Smooth muscle cell (in vitro differentiated cells): Measurements from ENCODE around the gene DOHH. TPM values are rescaled to one million over a fixed set of nuclear protein-coding genes. Genes with fewer than 3 reads are reported as not detected.

Experiments
- DNase-seq: peaks from one replicate; lab custom pipeline; 2025; ENCODE audit not compliant: unreplicated experiment; lab: John Stamatoyannopoulos, UW
- H2AFZ ChIP-seq: fragments of 200-600 bp; sonication (generic); 2 replicates; pipeline ENCODE4 v1.6.0; 2016; ENCODE audit warnings: antibody characterized with exemption, low read depth, mild to moderate bottlenecking
- H3F3A ChIP-seq: fragments of 200-600 bp; sonication (generic); 2 replicates; pipeline ENCODE4 v1.6.0; 2017; ENCODE audit warnings: antibody characterized with exemption, low read depth
- H3K27ac ChIP-seq: fragments of 200-600 bp; sonication (generic); 2 replicates; pipeline ENCODE4 v1.5.1; 2016; ENCODE audit warnings: low read depth, mild to moderate bottlenecking
- H3K27me3 ChIP-seq: fragments of 200-600 bp; sonication (generic); 2 replicates; pipeline ENCODE4 v1.6.1; 2016; ENCODE audit warnings: low read depth, mild to moderate bottlenecking
- H3K36me3 ChIP-seq: fragments of 200-600 bp; sonication (generic); 2 replicates; pipeline ENCODE4 v1.5.1; 2016; ENCODE audit warnings: low read depth
- H3K4me1 ChIP-seq: fragments of 200-600 bp; sonication (generic); 2 replicates; pipeline ENCODE4 v1.5.1; 2016; ENCODE audit warnings: low read depth
- H3K4me2 ChIP-seq: fragments of 200-600 bp; sonication (generic); 2 replicates; pipeline ENCODE4 v1.6.0; 2016; ENCODE audit warnings: mild to moderate bottlenecking
- H3K4me3 ChIP-seq: fragments of 200-600 bp; sonication (generic); 2 replicates; pipeline ENCODE4 v1.5.1; 2016; ENCODE audit warnings: mild to moderate bottlenecking
- H3K79me2 ChIP-seq: fragments of 200-600 bp; sonication (generic); 2 replicates; pipeline ENCODE4 v1.6.0; 2016; ENCODE audit warnings: low read depth, mild to moderate bottlenecking
- H3K9ac ChIP-seq: fragments of 200-600 bp; sonication (generic); 2 replicates; pipeline ENCODE4 v1.6.0; 2016; ENCODE audit warnings: low read depth
- H3K9me3 ChIP-seq: fragments of 200-600 bp; sonication (generic); replicated peaks from 2 replicates; pipeline ENCODE4 v1.5.1; 2016; ENCODE audit warnings: low read depth
- H4K20me1 ChIP-seq: fragments of 200-600 bp; sonication (generic); 2 replicates; pipeline ENCODE4 v1.6.0; 2016; ENCODE audit warnings: low read depth
- WGBS: methylation state at CpG from one replicate; pipeline ENCODE4 v1.1.7; 2016; ENCODE audit warnings: low lambda C conversion rate; 5-methylcytosine and 5-hydroxymethylcytosine counted together
- polyA plus RNA-seq: library from polyadenylated mRNA; unstranded; fragments of >200 nt; fragmentation: Nextera tagmentation; extraction: Ambion mirVana; gene quantifications from 2 replicates; pipeline ENCODE4 v1.2.1, GENCODE V29; 2016
- total RNA-seq: library from RNA; depleted of rRNA; stranded (reverse); fragments of >200 nt; gene quantifications from 2 replicates; pipeline ENCODE4 v1.2.3, GENCODE V29; 2014
- TF ChIP-seq, protein P1 (sequence below): fragments of 200-600 bp; sonication (generic); IDR thresholded peaks from 2 replicates; pipeline ENCODE4 v1.5.1; 2017; ENCODE audit warnings: borderline replicate concordance, mild to moderate bottlenecking, antibody characterized with exemption; ENCODE audit not compliant: insufficient read depth, poor library complexity, severe bottlenecking

DOHH gene
- total and polyA plus RNA-seq, 2 experiments from 2014 or later: 8.7 to 27.2 TPM

DNA sequence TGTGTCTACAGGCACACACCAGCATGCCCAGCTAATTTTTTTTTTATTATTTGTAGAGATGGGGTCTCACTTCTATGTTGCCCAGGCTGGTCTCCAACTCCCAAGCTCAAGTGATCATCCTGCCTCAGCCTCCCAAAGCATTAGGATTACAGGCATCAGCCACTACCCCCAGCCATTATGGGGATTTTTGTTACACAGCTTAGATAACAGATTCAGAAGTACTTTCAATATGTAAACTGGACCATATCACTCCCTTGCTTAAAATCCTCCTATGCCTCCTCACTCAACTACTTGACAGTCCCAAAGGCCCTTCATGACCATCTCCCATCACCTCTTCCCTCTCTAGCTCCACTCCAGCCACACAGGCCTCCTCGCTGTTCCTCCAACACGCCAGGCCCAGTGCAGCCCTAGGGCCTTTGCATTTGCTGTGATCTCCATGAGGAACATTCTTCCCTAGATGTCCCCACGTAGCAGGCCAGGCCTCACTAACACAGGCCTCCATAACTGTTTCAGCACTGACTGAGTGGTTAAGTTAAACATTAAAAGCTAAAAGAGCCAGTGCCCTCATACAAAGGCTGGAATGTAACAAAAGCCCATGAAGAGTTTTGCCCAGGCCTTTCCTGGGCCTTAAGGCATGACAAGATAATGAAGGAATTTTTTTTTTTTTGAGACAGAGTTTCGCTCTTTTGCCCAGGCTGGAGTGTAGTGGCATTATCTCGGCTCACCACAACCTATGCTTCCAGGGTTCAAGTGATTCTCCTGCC is 2.5 kb downstream of the DOHH start:
- no peak overlapping the region for H3K9ac ChIP-seq
- H3K4me3 ChIP-seq: no peak overlapping the region
- TF ChIP-seq, protein P1, sequence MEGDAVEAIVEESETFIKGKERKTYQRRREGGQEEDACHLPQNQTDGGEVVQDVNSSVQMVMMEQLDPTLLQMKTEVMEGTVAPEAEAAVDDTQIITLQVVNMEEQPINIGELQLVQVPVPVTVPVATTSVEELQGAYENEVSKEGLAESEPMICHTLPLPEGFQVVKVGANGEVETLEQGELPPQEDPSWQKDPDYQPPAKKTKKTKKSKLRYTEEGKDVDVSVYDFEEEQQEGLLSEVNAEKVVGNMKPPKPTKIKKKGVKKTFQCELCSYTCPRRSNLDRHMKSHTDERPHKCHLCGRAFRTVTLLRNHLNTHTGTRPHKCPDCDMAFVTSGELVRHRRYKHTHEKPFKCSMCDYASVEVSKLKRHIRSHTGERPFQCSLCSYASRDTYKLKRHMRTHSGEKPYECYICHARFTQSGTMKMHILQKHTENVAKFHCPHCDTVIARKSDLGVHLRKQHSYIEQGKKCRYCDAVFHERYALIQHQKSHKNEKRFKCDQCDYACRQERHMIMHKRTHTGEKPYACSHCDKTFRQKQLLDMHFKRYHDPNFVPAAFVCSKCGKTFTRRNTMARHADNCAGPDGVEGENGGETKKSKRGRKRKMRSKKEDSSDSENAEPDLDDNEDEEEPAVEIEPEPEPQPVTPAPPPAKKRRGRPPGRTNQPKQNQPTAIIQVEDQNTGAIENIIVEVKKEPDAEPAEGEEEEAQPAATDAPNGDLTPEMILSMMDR: no peak
- no peaks in the 10 kb centered on the region for H3K27me3 ChIP-seq
- H3K4me1 ChIP-seq: peaks cover 9% of the 10 kb centered on the region
- no peak overlapping the region for H3K27ac ChIP-seq
- H3F3A ChIP-seq: no peaks in the 10 kb centered on the region
- peaks cover 30% of the 10 kb centered on the region for H3K79me2 ChIP-seq
- H2AFZ ChIP-seq: no peak overlapping the region
- H3K36me3 ChIP-seq: no peaks in the 10 kb centered on the region
- no peaks in the 10 kb centered on the region for H4K20me1 ChIP-seq
- WGBS: 95% methylated on average over 5 of the region's 5 CpGs
- no peak overlapping the region for H3K4me2 ChIP-seq
- no peak for DNase-seq
- no peaks in the 10 kb centered on the region for H3K9me3 ChIP-seq

- Histone ChIP-seq H3K9ac (no peak overlapping the region), H3K9me3 (no peaks in the 10 kb centered on the region), H3K27ac (no peak overlapping the region), H2AFZ (no peak overlapping the region), H4K20me1 (no peaks in the 10 kb centered on the region), H3K4me3 (no peak overlapping the region), H3K36me3 (no peaks in the 10 kb centered on the region), H3K4me1 (peaks cover 9% of the 10 kb centered on the region), H3F3A (no peaks in the 10 kb centered on the region), H3K27me3 (no peaks in the 10 kb centered on the region), H3K79me2 (peaks cover 30% of the 10 kb centered on the region), H3K4me2 (no peak overlapping the region)
- no peak for DNase-seq
- TF ChIP-seq, protein P1: no peak
- 99% methylated on average over 32 of the region's 32 CpGs for WGBS
These were observed 3.8 kb downstream of the DOHH start for GRCh38 chr19:3496392-3497273.

DNA sequence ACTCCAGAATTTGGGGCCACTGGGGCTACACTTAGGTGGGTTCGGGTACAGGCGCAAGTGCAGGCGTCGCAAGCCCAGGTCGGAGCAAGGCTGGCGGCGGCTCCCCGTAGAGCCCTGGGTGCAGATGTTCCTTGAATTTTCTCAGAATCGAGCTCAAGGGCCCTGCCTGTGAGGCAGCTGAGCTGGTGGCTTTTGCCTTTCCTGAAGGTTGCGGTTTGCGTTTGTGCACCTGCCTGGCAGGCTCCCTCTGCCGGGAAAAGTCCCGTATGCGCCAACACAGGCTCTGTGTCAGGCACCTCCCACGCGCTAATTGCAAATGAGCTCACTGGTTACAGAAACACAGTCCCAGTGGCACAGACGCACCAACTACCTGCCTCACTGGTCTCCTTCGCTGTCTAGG is 5.9 kb downstream of the DOHH start:
- Histone ChIP-seq H2AFZ (no peak overlapping the region), H3K79me2 (peaks cover 21% of the 10 kb centered on the region), H3K27ac (no peak overlapping the region), H3F3A (no peaks in the 10 kb centered on the region), H3K4me3 (no peak overlapping the region), H3K4me2 (no peak overlapping the region), H3K36me3 (no peaks in the 10 kb centered on the region), H3K9me3 (no peaks in the 10 kb centered on the region), H3K27me3 (no peaks in the 10 kb centered on the region), H3K4me1 (peaks cover 5% of the 10 kb centered on the region), H4K20me1 (no peaks in the 10 kb centered on the region), H3K9ac (no peak overlapping the region)
- DNase-seq: no peak
- TF ChIP-seq, protein P1: no peak
- WGBS: 98% methylated on average over 18 of the region's 18 CpGs
